HL-60 (cell line): ENCODE results near the gene VPS51.

Source experiments
- DNase-seq, 2 experiments: peaks; one replicate each; pipeline ENCODE4 v3.0.0-alpha.2; 2010 to 2020; ENCODE audit warnings: low read depth in 1 of 2, low spot score in 1 of 2
- H3K27ac ChIP-seq: fragments of 250-450 bp; sonication (Bioruptor Pico); replicated peaks from 2 replicates; pipeline ENCODE4 v1.5.1; 2020; ENCODE audit warnings: mild to moderate bottlenecking, moderate library complexity
- H3K27me3 ChIP-seq: fragments of 250-450 bp; sonication (Bioruptor Pico); 2 replicates; pipeline ENCODE4 v1.5.1; 2021; ENCODE audit warnings: mild to moderate bottlenecking, moderate library complexity; ENCODE audit not compliant: insufficient read depth, poor library complexity, severe bottlenecking
- H3K4me3 ChIP-seq: replicated peaks from 2 replicates; pipeline ENCODE4 v1.5.1; 2011; ENCODE audit warnings: mild to moderate bottlenecking, control low read depth, low read length; ENCODE audit not compliant: insufficient read depth
- CTCF ChIP-seq: IDR thresholded peaks from one replicate; pipeline ENCODE4 v1.5.1; 2011; ENCODE audit warnings: low read length, control low read depth, inconsistent platforms; ENCODE audit not compliant: insufficient read depth
- GABPA ChIP-seq: IDR thresholded peaks from 2 replicates; pipeline ENCODE4 v1.6.1; 2012; ENCODE audit warnings: low read depth
- POLR2AphosphoS5 ChIP-seq: IDR thresholded peaks from 2 replicates; pipeline ENCODE4 v1.6.1; 2012; ENCODE audit warnings: low read depth
- SPI1 ChIP-seq: IDR thresholded peaks from 2 replicates; pipeline ENCODE4 v1.6.1; 2012; ENCODE audit warnings: low read depth, mild to moderate bottlenecking, borderline replicate concordance
- TF ChIP-seq, protein P1 (sequence below): IDR thresholded peaks from 2 replicates; pipeline ENCODE4 v1.6.1; 2012; ENCODE audit warnings: low read depth; ENCODE audit not compliant: insufficient replicate concordance

VPS51 gene

DNA sequence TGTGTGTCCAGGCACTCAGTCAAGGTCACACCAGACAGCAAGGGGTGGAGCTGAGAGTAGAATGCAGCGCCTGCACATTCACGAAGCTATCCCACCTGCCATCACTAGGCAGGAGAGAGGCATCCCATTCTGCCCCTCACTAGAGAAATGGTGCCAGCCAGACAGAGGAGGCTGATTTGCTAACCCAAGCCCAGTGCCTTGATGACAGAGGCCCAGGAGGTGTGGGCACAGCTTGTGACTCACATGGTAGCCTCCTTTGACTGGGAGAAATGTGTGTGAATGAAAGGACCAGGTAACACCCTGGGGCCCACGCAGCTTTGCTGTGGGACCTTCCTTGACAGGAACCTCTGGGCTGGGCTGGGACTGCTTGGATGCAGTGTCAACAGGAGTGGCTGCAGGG lies 32.5 kb upstream of the VPS51 start:
- TF ChIP-seq SPI1, result no peak
- no peak for TF ChIP-seq CTCF
- TF ChIP-seq GABPA, result no peak
- TF ChIP-seq, protein P1, sequence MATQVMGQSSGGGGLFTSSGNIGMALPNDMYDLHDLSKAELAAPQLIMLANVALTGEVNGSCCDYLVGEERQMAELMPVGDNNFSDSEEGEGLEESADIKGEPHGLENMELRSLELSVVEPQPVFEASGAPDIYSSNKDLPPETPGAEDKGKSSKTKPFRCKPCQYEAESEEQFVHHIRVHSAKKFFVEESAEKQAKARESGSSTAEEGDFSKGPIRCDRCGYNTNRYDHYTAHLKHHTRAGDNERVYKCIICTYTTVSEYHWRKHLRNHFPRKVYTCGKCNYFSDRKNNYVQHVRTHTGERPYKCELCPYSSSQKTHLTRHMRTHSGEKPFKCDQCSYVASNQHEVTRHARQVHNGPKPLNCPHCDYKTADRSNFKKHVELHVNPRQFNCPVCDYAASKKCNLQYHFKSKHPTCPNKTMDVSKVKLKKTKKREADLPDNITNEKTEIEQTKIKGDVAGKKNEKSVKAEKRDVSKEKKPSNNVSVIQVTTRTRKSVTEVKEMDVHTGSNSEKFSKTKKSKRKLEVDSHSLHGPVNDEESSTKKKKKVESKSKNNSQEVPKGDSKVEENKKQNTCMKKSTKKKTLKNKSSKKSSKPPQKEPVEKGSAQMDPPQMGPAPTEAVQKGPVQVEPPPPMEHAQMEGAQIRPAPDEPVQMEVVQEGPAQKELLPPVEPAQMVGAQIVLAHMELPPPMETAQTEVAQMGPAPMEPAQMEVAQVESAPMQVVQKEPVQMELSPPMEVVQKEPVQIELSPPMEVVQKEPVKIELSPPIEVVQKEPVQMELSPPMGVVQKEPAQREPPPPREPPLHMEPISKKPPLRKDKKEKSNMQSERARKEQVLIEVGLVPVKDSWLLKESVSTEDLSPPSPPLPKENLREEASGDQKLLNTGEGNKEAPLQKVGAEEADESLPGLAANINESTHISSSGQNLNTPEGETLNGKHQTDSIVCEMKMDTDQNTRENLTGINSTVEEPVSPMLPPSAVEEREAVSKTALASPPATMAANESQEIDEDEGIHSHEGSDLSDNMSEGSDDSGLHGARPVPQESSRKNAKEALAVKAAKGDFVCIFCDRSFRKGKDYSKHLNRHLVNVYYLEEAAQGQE, result no peak
- no peak for TF ChIP-seq POLR2AphosphoS5
- no peak for DNase-seq
- H3K4me3 ChIP-seq, result no peak overlapping the region
- no peak overlapping the region for H3K27ac ChIP-seq
- no peaks in the 10 kb centered on the region for H3K27me3 ChIP-seq

DNA sequence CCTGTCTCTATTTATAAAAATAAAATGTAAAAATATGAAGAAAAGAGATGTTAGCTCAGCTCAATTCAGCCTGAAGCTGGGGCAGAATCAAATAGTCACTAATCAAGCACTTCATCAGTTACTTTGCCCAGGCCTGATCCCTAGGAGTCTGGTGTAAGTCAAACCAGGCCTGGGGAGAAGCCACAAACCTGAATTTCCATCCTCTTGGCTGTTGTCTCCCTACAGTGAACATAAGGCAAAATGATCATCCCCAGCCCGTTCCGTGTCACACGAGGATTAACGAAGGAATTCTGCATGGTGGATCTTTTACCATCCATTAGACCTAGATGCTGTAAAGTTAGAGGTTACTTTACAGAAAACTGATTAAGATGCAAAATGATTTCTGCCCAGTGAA lies 31.2 kb upstream of the VPS51 start:
- Histone ChIP-seq H3K27me3 (no peaks in the 10 kb centered on the region), H3K27ac (no peak overlapping the region), H3K4me3 (no peak overlapping the region)
- TF ChIP-seq POLR2AphosphoS5, result no peak
- no peak for DNase-seq

DNA sequence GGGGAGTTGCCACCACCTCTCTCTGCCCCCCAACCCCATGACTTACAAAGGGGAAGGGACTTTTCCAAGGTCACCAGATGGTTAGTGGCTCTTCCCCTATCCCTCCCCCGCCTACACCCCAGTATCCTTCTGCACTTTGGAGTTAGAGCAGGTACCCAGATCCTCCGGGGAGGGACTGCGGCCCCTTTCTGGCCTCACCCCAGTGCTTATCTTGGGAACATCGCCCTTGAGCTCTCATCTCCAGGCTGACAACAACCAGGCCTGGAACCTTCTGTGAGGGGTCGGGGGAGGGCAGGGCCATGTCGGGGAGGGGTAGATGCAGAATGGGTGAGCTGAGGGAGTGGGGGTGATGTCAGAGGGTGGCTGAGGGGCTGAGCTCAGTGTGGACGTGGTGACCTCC lies 30.2 kb upstream of the VPS51 start:
- H3K27me3 ChIP-seq, result no peaks in the 10 kb centered on the region
- H3K27ac ChIP-seq, result no peak overlapping the region
- no peak for DNase-seq
- H3K4me3 ChIP-seq, result no peak overlapping the region
- TF ChIP-seq CTCF (no peak), SPI1 (no peak), GABPA (no peak), POLR2AphosphoS5 (no peak)
- TF ChIP-seq, protein P1, result no peak

- no peaks in the 10 kb centered on the region for H3K27me3 ChIP-seq
- no peak overlapping the region for H3K4me3 ChIP-seq
- no peak overlapping the region for H3K27ac ChIP-seq
These were observed 29.7 kb upstream of the VPS51 start for GRCh38 chr11:65066315-65066714.

More at GRCh38 chr11:65066315-65066714, 29.7 kb upstream of the VPS51 start:
- TF ChIP-seq SPI1, result no peak
- no peak for TF ChIP-seq POLR2AphosphoS5
- no peak for TF ChIP-seq GABPA
- TF ChIP-seq, protein P1, result no peak
- TF ChIP-seq CTCF, result no peak
- no peak for DNase-seq
